Occipital lobe (tissue), 2 donors: Measurements from ENCODE around the gene EPHA2. TPM values are rescaled to one million over a fixed set of nuclear protein-coding genes. Genes with fewer than 3 reads are reported as not detected.
"Not testable (repeated sequence)": the region's sequence is repeated elsewhere in the genome, so short reads cannot be mapped to it uniquely, and the experiment has no call there.

Source experiments
- DNase-seq: peaks from one replicate; lab custom pipeline; 2025; lab: John Stamatoyannopoulos, UW
- total RNA-seq: library from RNA; depleted of rRNA; stranded (reverse); fragments of >200 nt; gene quantifications from one replicate; pipeline ENCODE4 v1.2.3, GENCODE V29; 2014

Gene EPHA2
- total RNA-seq, 1 donor from 2014 or later: 1.1 TPM

DNA sequence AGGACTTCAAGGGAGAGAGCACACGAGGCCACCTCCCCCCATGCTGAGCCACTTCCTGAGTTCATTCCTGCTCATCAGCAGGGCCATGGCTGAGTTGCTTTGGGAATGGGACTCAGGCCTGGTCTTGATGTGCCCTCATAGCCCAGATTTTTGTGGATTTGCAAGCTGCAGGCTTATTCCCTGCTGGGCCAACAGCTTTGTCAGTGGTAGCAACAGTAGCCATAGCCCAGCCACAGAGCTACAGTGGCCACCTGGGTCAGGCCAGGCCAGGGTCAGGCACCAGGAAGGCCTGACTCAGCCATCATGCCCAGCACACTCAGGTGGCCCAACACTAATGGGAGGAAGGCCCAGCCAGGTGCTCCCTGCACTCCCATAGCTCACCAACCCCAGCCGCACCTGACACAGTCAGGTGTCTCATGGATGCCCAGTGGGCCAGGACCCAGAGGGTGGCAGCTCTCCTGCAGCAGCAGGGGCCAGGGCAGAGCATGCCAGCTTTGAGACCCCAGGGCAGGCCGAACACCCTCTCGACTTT lies 33.5 kb downstream of the EPHA2 start:
- DNase-seq: no peak

DNA sequence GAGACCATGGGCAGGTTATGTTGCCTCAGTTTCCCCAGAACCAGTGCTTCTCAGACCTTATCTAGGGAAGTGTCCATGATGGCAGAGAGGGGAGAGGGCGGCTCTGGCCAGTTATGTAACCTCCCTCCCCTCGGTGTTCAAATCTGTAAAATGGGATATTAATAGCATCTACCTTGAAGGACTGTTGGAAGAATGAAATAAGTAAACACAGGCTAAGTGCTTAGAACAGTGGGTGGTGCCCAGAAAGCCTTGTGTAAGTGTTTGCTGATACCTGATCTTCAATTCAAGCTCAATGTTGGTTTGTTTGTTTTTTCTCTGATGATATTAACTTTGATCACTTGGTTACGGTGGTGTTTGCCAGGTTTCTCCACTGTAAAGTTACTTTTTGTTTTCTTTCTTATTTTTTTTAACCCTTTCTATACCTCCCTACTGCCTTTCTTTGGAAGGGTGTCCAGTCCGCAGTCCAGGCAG lies 34.9 kb downstream of the EPHA2 start:
- DNase-seq: no peak

DNA sequence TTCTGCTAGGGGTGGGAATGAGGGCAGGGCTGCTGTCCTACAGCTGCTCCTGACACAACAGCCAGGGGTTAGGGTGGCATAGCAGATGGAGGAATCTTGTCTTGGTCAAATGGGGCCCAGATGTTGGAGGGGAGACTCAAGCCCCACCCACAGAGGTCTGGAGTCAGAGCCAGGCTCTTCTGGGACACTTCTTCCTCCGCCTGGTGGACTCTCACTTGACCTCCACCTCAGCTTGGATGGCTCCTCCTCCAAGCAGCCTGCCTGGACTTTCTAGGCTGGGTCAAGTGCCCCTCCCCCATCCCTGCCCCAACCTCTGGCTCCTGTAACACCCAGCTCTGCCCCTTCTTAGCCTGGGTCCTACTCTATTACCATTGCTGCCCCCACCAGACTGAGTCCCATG lies 35.5 kb downstream of the EPHA2 start:
- DNase-seq: no peak

DNA sequence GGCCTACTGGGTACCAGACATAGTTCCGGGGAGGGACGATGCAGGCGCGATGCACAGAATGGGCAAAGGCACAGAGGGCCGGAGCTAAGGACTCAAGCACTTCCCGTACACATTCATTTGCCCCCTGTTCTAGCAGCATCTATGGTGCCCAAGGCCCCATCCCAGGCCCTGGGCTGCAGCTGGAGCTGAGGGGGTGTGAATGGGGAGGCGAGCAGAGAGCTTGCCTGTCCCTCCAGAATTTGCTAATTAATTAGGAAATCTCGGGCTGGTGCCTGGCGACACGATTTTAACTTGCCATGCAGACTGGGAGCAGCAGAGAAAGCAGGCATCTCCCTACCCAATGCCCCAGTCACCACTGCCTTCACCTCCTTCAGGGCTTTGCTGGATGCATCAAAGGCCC lies 35.9 kb downstream of the EPHA2 start:
- DNase-seq: no peak

DNA sequence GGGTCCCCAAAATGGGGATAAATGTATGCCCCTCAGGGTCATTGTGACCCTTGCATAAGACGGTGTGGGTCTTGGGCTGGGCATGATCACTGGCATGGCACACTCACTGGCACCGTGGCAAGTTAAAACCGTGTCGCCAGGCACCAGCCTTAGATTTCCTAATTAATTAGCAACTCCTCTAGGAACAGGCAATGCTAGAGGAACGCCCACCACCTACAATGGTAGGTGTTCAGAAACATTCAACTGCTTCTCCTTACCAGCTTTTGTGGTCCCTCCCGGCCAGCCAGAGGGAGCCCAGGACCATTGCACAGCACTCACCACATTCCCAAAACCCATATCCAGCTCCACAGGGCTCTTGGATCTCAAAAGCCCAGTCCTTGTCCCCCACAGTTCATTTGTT lies 36.4 kb downstream of the EPHA2 start:
- no peak for DNase-seq

DNA sequence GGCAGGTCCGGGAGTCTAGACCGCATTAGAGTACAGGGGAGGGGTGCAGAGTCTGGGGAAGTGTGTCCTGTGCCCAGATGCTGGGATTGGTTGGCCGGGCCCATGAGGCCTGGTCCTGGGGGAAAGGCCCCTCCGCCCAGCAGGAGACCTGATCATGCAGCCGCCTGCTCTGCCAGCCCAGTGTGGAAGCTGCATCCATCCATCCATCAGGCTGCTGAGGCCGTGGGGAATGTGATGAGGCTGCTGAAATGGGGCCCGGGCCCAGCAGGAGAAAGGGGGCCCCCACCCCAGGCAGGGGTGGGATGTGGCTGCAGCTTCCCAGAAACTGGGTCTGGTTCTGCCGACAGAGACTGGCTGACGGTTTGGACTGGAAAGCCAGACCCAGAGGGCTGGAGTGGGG lies 37.2 kb downstream of the EPHA2 start:
- no peak for DNase-seq

DNA sequence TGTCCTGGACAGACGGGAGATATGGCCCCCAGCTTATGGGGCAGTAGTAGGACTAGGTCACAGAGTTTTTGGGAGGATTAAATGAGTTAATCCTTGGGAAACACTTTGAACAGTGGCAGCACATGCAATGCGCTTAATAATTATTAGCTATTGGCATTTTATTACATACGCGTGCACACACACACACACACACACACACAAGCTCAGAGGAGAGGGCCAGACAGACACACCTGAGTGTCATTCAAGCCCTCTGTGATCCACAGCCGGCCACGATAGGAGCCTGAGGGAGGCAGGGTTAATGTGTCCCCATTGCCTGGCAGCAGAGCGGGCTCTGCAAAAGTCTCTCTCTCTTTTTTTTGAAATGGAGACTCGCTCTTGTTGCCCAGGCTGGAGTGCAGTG lies 37.9 kb downstream of the EPHA2 start:
- DNase-seq: no peak

DNA sequence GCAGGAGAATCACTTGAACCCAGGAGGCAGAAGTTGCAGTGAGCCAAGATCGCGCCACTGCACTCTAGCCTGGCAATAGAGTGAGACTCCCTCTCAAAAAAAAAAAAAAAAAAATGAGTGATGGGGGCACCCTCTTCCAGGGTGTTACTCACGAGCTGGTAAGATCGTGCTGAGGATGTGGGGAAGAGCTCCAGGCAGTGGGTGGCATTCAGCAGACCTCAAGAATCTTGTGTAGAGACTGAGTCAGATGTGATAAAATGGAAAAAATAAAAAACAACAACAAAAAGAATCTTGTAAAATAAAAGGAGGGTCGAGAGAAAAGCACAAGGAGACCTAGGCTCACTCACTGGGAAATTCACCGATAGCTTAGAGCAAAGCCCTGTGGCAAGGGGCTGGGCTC lies 38.5 kb downstream of the EPHA2 start:
- DNase-seq: no peak

DNA sequence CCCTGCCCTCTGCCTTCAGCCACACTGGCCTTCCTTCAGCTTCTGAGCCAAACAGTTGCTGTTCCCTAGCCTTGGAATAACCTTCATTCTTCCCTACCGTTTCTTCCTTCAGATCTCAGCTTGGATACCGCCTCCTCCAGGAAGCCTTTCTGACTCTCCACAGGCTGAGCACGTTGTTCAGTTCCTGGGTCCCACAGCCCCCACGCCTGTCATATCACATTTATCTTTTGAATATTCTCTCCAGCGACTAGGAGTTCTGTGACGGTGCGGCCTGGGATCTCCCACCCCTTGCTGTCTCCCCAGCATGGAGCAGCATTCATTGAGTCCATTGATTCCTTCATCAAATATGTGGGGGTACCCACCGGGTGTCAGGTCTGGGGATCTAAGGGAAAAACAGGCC lies 39.2 kb downstream of the EPHA2 start:
- no peak for DNase-seq

DNA sequence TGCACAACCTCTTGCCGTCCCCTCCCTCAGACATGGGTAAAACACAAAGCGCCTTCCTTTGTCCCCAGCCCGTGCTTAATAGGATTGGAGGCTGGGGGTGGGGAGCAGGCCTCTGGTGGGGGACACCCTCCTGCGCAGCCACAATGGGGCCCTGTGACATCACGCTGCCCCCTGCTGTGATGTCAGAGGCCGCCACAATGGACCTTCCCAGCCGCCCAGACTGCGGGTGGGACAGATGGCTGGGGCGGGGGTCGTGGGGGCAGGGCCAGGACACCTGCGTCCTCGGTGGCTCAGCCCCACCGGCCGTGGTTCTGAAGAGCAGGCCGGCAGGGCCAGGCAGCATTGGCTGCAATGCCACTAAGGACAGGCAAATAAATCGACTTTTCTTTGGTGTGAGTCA lies 39.9 kb downstream of the EPHA2 start:
- DNase-seq: no peak

DNA sequence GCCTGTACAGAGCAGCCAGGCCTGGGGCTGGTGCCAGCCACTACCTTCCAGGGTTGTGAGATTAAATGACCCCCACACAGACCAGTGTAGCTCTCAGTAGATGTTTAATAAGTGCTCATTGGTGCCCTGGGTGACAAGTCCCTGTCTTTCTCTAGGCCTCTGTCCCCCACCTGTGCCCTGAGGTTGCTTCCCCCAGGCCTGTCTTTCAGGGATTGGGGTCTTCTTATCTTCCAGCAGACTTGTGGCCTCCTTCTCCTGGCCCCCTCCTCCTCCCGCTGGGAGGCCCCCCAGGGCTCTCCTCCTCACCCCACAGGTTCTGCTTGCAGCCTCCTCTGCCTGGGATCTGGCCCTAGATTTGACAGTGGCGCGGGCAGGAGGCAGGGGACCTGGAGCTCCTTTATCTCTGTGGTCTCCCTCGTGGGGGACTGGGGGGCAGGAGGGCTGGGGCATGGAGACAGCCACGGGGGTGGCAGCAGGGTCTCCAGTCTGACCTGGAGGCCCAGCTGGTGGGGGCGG lies 40.3 kb downstream of the EPHA2 start:
- no peak for DNase-seq

DNA sequence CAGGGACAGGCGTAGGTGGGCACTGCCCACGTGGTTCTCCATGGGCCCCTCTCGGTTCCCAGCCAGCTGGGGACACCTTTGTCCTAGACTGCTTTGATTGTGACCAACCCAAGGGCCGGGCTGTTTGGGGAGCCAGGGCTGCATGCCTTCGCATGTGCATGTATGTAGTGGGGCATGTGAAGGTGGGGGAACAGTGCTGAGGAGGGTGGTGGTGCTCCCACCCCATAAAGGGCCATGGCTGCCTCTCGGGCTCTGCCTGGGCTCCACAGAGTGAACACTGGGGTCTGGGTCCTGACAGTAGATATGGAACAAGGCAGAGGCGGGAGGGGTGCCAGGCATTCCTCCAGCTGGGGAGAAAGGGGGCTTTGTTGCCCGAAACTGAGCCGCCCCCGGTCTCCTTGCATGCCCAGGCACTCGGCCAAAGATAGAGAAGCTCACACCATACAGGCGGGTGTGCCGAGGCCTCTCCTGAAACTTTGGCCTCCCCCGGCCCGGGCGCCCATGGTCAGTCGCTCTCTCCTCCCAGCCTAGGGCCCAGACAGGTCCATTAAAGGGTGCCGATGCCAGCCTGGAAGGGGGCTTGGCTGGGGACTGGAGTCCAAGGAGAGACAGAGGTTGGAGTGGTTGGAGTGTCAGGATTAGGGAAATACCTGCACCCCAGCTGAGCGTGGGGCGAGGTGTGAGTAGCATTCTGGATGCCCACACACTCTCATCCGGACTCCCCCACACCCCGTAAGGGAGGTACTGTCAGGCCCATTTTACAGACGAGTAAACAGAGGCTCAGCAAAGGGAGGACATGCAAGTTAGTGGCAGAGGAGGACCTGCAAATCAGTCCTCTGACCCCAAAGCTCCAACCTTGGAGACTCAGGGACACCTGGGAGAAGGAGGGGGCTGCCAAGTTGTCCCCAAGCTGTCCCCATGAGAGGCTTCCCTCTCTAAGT lies 41.1 kb downstream of the EPHA2 start:
- no peak for DNase-seq

DNA sequence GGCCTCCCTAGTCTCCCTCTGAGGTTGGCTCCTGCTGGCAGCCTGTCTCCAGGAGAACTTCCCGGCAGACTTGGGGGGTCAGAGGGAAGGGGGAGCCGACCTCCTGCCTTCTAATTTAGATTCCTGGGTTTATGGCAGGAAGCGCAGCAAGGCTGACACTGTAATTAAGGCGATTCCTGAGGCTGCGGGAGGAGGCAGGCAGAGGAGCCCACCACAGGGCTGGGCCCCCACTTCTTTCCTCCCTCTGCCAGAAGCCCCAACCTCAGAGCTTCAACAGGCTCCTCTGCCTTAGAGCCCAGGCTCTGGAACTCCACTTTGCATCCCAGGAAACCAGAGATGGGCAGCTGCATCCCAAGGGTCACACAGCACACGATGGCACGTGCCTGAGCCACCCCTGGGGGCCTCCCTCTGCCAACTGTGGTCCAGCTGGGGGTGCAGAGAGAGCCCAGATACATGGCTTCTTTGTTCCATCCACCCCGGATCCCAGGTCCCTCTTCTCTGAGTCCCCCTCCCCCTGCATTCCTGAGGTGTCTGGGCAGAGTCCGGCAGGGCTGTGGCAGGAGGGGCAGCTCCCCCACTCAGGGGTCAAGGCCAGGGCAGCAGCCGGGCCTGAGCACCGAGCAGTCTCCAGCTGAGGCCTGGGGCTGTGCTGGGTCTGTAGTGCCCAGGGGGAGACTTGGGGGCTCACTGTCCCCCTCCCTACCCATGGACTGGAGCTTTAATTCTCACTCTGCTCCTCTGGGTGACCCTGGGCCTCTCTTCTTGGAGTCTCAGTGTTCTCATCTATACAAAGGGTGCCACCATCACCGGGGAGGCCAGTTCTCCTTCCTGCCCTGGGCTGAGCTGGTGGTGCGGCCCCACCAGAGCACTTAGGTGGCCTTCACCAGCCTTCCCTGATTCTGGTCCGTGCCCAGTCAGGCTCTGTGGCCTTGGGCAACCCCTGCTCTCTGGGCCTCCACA lies 43.0 kb downstream of the EPHA2 start:
- no peak for DNase-seq

DNA sequence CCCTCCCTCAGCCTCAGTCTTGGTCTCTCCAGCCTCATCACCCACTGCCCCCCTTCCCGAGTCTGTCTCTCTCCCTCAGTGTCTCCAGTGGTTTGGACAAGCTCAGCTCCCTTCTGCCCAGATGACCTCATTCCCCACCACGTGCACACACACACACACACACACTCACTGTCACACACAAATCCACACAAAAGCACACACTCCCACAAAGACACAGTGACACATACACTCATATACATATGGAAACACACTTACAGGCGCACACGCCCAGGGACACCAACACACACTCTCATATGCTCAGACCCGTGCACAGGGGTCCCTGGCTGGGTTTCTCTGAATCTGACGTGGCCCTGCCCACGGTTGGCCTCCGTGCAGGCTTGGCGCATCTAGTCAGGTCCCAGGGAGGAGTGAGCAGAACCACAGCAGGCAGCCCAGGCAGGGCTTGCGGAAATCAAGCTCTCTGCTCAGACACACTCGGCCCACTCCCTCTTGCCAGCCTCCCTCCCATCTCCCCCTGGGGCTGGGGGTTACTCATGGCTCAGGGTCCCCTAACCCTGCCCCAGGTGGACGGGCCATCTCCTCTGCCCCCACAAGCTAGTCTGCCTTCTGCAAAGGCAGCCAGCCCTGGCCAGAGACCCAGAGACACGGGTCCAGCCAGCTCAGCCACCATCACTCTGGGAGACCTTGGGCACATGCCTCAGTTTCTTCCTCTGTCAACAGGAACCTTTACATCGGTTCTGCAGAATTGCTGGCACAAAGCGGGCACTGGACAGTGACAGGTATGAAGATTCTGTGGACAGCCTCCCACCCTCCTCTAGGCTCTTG lies 43.9 kb downstream of the EPHA2 start:
- no peak for DNase-seq

DNA sequence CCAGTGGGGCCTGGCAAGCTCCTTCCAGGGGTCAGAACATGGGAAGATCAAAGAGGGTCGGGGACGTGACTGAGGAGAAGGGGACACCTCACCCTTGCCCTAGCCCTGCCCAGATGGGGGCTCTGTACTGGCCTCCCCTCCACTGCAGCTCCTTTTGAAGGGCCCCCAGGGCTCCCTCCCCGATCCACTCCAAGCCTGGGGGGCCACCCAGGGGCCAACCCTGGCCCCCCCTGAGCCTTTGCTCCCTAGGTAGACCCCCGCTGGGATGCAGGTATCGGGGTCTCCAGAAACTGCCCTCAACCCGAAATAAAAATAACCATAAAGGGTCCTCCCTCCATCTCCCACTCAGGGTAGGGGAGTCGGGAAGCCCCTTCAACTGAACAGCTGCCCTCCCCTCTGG lies 45.0 kb downstream of the EPHA2 start:
- no peak for DNase-seq

DNA sequence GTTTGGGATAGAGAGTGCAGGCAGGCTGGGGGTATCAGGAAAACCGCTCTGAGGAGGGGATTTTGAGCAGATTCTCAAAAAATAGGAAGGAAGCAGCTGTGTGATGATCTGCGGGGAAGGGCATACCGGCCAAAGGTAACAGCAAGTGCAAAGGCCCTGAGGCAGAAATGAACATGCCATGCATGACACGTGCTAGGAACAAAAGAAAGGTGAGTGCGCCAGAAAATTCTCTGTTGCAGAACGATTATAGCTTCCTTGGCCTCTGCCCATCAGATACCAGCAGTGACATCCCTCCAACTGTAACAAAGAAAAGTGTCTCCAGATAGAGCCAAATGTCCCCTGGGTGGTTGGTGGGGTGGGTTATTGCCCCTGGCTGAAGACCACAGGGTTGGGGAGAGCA lies 45.4 kb downstream of the EPHA2 start:
- no peak for DNase-seq

DNA sequence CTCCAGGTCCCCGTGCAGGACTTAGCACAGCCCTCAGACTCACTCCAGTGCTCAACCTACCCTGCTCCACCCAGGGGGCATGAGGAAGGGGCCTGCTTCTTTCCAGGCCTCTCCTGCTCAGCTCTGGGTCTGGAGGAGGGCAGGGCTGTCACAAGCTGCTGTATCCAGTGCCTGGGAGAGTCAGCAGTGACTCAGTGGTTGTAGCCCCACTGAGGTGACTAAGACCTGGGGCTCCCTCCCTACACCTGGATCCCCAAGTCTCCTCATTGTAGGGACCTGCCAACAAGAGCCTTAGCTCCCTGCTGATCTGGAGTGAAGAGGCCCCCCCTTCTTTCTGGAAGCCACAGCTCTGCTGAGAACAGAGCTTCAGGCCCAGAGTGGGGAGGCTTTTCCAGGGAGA lies 46.3 kb downstream of the EPHA2 start:
- DNase-seq: no peak

DNA sequence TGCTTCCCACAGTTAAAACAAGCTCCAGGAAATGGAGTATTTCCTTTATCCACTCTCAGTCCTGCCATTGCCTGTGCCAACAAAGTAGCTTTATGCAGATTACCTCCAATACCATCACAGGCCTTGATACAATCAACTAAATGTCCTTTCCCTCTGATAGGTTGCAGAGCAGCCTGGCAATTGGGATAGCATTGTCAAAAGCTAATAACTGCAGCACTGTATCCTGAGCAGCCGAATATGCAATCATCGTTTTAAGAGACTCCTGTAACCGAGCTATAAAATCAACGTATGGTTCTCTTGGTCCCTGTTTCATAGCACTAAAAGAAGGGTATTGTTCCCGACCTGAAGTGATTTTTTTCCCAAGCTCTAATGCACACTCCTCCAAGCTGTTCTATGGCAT lies 48.8 kb downstream of the EPHA2 start:
- DNase-seq: not testable (repeated sequence)

DNA sequence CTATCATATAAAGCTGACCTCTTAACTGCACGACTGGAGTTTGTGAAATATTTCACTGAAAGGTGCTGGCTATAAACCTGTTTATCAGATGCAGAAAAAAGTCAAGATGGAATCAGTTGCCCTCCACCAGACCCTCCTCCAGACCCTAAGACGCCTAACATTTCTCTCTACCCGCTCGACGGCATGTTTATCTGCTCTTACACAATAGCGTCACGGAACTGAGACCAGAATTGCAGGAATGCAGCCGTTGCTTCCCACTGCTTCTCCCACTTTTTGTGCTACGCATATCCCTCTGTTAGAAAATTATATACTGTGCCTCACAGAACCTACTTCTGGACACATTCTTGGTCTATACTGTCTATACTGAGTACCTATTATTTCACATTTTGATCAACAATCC lies 54.2 kb downstream of the EPHA2 start:
- DNase-seq: no peak

DNA sequence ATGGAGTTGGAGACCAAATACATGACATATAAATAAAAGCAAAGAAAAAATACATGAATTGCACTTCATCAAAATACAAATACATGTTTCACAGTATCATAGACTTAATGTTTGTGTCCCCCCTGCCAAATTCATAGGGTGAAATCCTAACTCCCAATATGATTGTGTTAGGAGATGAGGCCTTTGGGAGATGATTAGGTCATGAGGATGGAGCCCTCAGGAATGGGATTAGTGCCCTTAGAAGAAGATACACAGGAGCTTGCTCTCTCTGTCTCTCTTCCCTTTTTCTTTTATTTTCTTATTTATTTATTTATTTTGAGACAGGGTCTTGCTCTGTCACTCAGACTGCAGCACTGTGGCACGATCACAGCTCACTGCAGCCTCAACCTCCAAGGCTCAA lies 56.5 kb downstream of the EPHA2 start:
- DNase-seq: no peak

DNA sequence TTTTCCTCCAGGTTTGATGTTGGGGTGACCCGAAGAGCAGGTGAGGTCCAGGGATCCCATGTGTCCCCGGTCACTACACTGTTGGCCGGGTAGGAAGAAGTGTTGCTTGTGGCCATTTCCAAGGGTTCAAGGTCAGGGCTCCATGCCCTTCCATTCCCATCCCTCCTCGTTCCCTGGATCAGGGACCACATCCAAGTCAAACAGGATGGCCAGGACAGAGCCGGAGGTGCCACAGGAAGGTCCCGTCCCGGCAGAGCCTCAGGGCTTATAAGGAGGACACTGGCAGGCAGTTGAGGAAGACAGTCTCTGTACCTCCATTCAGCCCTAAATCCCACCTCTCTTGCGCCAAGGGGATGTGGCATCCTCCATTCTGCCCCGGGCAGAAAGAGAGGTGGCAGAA lies 60.4 kb downstream of the EPHA2 start:
- DNase-seq: no peak
